ENCODE measurements around the gene TMPRSS2.

The TMPRSS2 gene

GRCh38 chr21:41520560-41521442 lies 12.8 kb upstream of the TMPRSS2 start:
- H3K4me3 ChIP-seq (ENCODE audit: low read depth, low read length, poor library complexity, severe bottlenecking) = no peak overlapping the region
- no peak overlapping the region for H3K27ac ChIP-seq (ENCODE audit: low read depth, low read length, poor library complexity, severe bottlenecking)
- H3F3A ChIP-seq (ENCODE audit: insufficient read depth, low read length) = no peaks in the 10 kb centered on the region
- H3K36me3 ChIP-seq (ENCODE audit: insufficient read depth, low read length) = no peaks in the 10 kb centered on the region
- no peaks in the 10 kb centered on the region for H4K20me1 ChIP-seq (ENCODE audit: insufficient read depth, low read length)
- H3K4me1 ChIP-seq (ENCODE audit: insufficient read depth, low read length, severe bottlenecking) = no peaks in the 10 kb centered on the region
- TF ChIP-seq CTCF (IDR thresholded peaks at IDR 0.05; ENCODE audit: low read length) (no peak), EZH2 (IDR thresholded peaks at IDR 0.05; ENCODE audit: borderline replicate concordance, low read length) (no peak)
- no peak overlapping the region for H2AFZ ChIP-seq (ENCODE audit: low read length)
- H3K9me3 ChIP-seq (ENCODE audit: low read length) = no peaks in the 10 kb centered on the region
- no peaks in the 10 kb centered on the region for H3K79me2 ChIP-seq (ENCODE audit: insufficient read depth, low read length)
- H3K9me2 ChIP-seq (ENCODE audit: low read depth, low read length) = no peaks in the 10 kb centered on the region
- peaks cover 6% of the 10 kb centered on the region; the same call in 1 of the 2 replicates for H3K27me3 ChIP-seq (ENCODE audit: insufficient read depth, low read length)
- no peak overlapping the region for H3K9ac ChIP-seq (ENCODE audit: low read length)
- no peak overlapping the region for H3K4me2 ChIP-seq (ENCODE audit: low read length)

GRCh38 chr21:41519806-41520559 lies 12.0 kb upstream of the TMPRSS2 start:
- Histone ChIP-seq H3K27me3 (ENCODE audit: insufficient read depth, low read length) (peaks cover 6% of the 10 kb centered on the region; the same call in 1 of the 2 replicates), H3K4me1 (ENCODE audit: insufficient read depth, low read length, severe bottlenecking) (no peaks in the 10 kb centered on the region), H3F3A (ENCODE audit: insufficient read depth, low read length) (no peaks in the 10 kb centered on the region), H4K20me1 (ENCODE audit: insufficient read depth, low read length) (no peaks in the 10 kb centered on the region), H3K4me3 (ENCODE audit: low read depth, low read length, poor library complexity, severe bottlenecking) (no peak overlapping the region), H3K9me3 (ENCODE audit: low read length) (no peaks in the 10 kb centered on the region), H3K36me3 (ENCODE audit: insufficient read depth, low read length) (no peaks in the 10 kb centered on the region), H2AFZ (ENCODE audit: low read length) (no peak overlapping the region), H3K9ac (ENCODE audit: low read length) (no peak overlapping the region), H3K4me2 (ENCODE audit: low read length) (no peak overlapping the region), H3K9me2 (ENCODE audit: low read depth, low read length) (no peaks in the 10 kb centered on the region), H3K27ac (ENCODE audit: low read depth, low read length, poor library complexity, severe bottlenecking) (no peak overlapping the region), H3K79me2 (ENCODE audit: insufficient read depth, low read length) (no peaks in the 10 kb centered on the region)
- TF ChIP-seq EZH2 (IDR thresholded peaks at IDR 0.05; ENCODE audit: borderline replicate concordance, low read length) (no peak), CTCF (IDR thresholded peaks at IDR 0.05; ENCODE audit: low read length) (no peak)

GRCh38 chr21:41518757-41519156 lies 10.8 kb upstream of the TMPRSS2 start:
- no peak overlapping the region for H3K4me2 ChIP-seq (ENCODE audit: low read length)
- no peak overlapping the region for H3K4me3 ChIP-seq (ENCODE audit: low read depth, low read length, poor library complexity, severe bottlenecking)
- no peak overlapping the region for H3K27ac ChIP-seq (ENCODE audit: low read depth, low read length, poor library complexity, severe bottlenecking)
- TF ChIP-seq EZH2 (IDR thresholded peaks at IDR 0.05; ENCODE audit: borderline replicate concordance, low read length) (no peak), CTCF (IDR thresholded peaks at IDR 0.05; ENCODE audit: low read length) (no peak)
- H2AFZ ChIP-seq (ENCODE audit: low read length) = no peak overlapping the region
- H3K9me2 ChIP-seq (ENCODE audit: low read depth, low read length) = no peaks in the 10 kb centered on the region
- no peaks in the 10 kb centered on the region for H3K36me3 ChIP-seq (ENCODE audit: insufficient read depth, low read length)
- H3K4me1 ChIP-seq (ENCODE audit: insufficient read depth, low read length, severe bottlenecking) = no peaks in the 10 kb centered on the region
- no peak overlapping the region for H3K9ac ChIP-seq (ENCODE audit: low read length)
- no peaks in the 10 kb centered on the region for H3K9me3 ChIP-seq (ENCODE audit: low read length)
- no peaks in the 10 kb centered on the region for H4K20me1 ChIP-seq (ENCODE audit: insufficient read depth, low read length)
- H3K27me3 ChIP-seq (ENCODE audit: insufficient read depth, low read length) = peaks cover 6% of the 10 kb centered on the region; the same call in 1 of the 2 replicates
- H3K79me2 ChIP-seq (ENCODE audit: insufficient read depth, low read length) = no peaks in the 10 kb centered on the region
- no peaks in the 10 kb centered on the region for H3F3A ChIP-seq (ENCODE audit: insufficient read depth, low read length)
